HG03097 (cell line): ENCODE measurements around the gene RHOBTB3.

Experiments used
- ATAC-seq: cut with Tn5 transposase; IDR thresholded peaks from one replicate; pipeline ENCODE4 v1.9.1; 2021; ENCODE audit not compliant: unreplicated experiment, low FRiP score

The RHOBTB3 gene

DNA sequence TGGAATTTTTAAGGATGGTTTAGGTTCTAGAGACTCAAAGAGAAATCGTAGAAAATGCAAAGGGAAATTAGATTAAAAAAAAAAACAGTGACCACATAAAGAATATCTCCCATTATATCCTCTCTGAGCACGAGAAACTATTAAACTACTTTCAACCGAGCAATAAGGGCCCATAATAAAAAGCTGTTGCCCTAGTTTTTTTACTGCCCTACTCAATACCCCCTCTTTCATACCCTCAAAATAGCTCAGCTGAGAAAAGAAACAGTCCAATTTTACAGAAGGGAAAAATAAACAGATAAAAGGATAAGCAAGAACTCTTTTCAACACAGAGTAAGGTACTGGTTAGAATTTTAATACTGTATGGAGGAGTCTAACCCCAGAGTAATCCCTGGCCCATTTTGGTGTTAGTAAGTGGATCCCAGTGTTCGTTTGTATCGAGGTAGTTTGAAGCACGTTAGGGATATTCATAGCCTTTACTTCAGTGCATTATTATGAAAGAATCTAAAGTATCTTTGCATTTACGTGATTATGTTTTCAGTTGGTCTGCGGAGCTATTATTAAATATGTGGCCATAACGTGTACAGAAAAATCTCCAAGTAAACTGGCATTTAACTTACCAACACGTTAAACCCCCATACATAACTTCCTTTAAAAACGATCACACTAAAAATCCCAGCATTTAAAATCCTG lies 980 bp upstream of the RHOBTB3 start:
- ATAC-seq = no peak

DNA sequence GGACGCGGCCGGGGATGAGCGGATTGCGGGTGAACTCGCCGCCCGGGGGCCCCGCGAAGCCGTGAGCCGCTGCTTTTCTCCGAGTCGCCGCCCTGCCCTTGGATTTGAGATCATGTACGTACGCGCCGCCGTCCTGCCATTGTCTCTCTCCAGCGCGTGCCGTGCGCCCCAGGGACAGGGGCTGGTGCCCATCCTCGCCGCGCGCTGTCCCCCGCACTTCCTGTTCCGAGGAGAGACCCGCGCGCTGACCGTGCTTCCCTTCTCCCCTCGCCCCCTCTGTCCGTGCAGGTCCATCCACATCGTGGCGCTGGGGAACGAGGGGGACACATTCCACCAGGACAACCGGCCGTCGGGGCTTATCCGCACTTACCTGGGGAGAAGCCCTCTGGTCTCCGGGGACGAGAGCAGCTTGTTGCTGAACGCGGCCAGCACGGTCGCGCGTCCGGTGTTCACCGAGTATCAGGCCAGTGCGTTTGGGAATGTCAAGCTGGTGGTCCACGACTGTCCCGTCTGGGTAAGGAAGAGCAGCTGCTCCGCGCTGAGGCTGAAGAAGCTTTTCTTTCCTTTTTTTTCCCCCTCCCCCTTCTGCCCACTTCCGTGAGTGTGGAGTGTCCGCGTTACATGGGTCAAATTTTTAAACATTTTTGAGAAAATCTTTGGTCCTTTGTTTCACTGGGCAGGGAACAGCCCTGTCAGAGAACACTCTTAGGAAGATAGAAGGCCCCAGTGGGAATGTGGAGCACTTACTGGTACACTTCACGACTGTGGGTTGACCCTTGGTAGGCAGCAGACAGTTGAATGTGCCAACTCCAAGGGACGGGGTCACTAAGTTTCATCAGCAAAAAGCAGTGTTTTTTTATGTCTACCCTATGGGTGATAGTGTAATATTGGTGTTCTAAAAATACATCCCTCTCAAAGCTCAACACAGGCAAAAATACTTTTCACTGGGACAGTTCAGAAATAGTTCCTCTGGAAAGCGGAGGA lies 727 bp downstream of the RHOBTB3 start:
- peak; percentile 20 for ATAC-seq

GRCh38 chr5:95733107-95733665 lies 2.0 kb downstream of the RHOBTB3 start:
- no peak for ATAC-seq

- ATAC-seq = no peak
These were observed 3.1 kb downstream of the RHOBTB3 start for GRCh38 chr5:95734187-95734586.

GRCh38 chr5:95734906-95735305 lies 3.8 kb downstream of the RHOBTB3 start:
- no peak for ATAC-seq

DNA sequence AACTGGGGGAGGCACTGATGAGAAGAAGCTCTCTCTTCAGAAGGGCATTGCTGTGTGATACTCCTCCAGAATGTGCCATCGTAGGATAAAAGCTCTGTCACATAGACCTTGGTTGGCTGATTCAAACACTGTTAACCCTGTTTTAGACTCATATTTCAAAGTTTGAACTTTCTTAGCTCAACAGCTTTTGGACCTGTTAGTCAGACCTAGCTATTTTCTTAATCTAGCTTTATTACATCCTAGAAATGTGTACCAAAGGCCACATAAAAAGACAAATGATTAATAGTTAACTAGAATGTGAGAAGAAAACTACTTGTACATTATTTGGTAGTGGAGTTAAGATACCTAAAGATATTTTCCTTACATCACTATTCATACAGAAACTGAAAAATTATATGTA lies 4.3 kb downstream of the RHOBTB3 start:
- no peak for ATAC-seq

DNA sequence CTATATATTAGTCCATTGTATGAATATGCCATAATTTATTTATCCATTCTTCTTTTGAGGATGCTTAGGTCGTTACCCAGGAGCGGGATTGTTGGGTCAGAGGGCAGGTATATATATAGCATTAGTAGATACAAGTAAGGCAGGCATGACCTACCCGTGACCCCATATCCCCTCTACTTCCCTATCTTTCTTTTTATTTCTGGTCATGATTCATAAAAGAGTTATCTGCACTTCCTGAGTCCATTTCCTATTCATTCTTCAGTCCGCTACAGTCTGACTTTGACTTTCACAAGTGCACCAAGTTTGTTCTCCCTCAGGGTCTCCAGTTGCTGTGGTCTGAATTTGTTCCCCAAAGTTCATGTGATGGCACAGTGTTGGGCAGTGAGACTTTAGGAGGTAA lies 6.9 kb downstream of the RHOBTB3 start:
- no peak for ATAC-seq

GRCh38 chr5:95738834-95739233 lies 7.7 kb downstream of the RHOBTB3 start:
- ATAC-seq = no peak

DNA sequence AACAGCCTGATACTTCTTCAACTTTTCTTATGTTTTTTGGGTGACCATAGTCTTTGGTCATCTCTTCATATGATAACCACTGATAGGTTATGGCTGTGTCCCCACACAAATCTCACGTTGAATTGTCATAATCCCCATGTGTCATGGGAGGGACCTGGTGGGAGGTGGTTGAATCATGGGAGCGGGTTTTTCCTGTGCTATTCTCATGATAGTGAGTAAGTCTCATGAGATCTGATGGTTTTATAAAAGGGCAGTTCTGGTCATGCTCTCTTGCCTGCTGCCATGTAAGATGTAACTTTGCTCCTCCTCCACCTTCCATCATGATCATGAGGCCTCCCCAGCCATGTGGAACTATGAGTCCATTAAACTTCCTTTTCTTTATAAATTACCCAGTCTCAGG lies 8.7 kb downstream of the RHOBTB3 start:
- ATAC-seq = no peak

DNA sequence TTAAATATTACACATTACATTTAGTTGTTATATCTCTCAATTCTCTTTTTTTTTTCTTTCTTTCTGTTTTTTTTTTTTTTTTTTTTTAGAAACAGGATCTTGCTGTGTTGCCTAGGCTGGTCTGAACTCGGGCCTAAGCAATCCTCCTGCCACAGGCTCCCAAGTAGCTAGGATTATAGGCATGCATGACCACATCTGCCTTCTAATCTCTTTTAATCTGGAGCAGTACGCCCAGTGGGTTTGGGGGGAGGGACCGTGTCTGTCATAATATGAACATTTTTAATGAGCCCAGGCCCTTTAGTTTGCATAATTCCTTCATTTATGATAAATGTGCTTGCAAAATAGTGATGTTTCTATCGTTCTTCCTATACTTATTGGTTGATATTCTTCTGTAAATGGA lies 10.3 kb downstream of the RHOBTB3 start:
- ATAC-seq = no peak

DNA sequence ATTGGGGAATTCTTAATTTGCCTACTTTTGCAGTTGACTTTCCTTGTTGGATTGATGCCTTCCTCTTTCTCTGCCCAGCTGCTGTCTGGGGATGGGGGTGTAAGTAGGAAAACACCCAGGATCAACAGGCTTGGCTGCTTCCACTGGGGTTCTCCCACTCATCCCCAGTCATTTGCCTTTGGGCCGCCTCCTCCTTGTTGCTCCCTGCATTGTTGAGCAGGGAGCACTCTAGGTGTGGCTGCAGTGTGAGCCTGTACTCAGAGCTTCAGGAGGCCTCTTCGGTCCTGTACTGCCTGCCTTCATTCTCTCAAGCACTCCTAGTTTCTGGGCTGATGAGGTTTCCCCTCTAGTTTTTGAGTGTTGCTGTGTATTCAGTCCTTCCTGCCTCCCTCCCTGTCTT lies 12.1 kb downstream of the RHOBTB3 start:
- ATAC-seq = no peak

DNA sequence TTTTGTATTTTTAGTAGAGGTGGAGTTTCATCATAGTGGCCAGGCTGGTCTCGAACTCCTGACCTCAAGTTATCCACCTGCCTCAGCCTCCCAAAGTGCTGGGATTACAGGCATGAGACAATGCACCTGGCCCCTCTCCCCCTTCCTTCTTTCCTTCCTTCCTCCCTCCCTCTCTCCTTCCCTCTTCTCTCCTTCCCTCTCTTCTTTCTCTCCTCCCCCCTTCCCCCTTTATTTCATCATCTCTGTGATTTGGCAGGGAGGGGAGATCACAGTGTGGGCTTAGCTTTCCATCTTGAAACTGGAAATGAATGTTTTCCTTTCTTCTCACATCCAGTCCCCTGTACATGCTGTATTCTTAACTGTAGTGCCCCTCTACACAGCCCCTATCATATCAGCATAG lies 12.7 kb downstream of the RHOBTB3 start:
- ATAC-seq = no peak

DNA sequence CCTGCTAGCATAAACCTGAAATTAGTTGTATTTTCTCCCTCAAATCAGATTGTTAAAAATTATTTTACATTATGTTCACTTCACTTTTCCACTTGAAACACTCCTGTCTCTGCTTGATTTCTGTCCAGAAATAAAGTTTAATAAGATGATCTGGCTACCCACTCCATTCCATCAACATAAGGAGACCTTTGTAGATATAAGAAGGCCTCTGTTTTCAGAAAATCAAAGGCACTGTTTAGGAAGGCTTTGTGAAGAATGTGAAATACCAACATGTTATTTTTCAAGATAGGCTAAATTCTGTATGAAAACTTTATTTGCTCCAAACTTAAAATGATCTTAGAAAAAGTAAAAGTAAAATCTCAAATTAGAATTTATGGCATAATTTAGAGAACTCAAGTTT lies 15.1 kb downstream of the RHOBTB3 start:
- no peak for ATAC-seq

- ATAC-seq = no peak
These were observed 15.9 kb downstream of the RHOBTB3 start for GRCh38 chr5:95746722-95747679.

GRCh38 chr5:95748133-95748532 lies 17.0 kb downstream of the RHOBTB3 start:
- ATAC-seq = no peak

GRCh38 chr5:95754545-95754944 lies 23.4 kb downstream of the RHOBTB3 start:
- ATAC-seq = no peak

DNA sequence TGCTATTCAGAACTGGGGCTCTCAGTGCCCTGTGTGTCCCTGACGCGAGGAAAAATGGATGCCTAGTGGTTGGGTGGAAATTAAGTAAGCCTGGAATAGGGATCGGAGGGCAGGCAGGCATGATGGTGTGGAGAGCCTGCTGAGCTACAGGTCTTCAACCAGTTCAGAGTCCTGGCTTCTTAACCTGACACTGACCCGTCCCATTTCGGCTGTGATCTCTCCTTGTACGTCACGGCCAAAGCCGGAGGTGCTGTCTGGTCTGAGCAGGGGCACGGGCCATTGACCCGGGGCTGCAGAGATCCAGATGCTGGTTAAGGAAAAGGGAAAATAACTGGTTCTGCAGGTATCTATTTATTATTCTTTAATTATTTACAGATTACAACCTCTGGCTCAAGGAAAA lies 27.9 kb downstream of the RHOBTB3 start:
- ATAC-seq = no peak

GRCh38 chr5:95759634-95760033 lies 28.5 kb downstream of the RHOBTB3 start:
- no peak for ATAC-seq

GRCh38 chr5:95760273-95761191 lies 29.4 kb downstream of the RHOBTB3 start:
- ATAC-seq = peak; percentile 74
